GM10248 (cell line): Measurements from ENCODE around the gene LIG3.
"Not testable (repeated sequence)": the region's sequence is repeated elsewhere in the genome, so short reads cannot be mapped to it uniquely, and the experiment has no call there.

Experiments
- CTCF ChIA-PET: fragments of 300-600 bp; sonication (Branson Sonifier 250); formaldehyde crosslinking; extraction: SDS; loops from one replicate; lab custom pipeline; 2021; ENCODE audit warnings: antibody characterized with exemption; lab: Yijun Ruan, JAX
- POLR2A ChIA-PET: fragments of 350-650 bp; sonication (Branson Sonifier 250); formaldehyde crosslinking; extraction: SDS; loops from one replicate; lab custom pipeline; 2020; ENCODE audit warnings: antibody characterized with exemption; lab: Yijun Ruan, JAX
- DNase-seq: peaks from one replicate; pipeline ENCODE4 v3.0.0; 2012; ENCODE audit errors: extremely low spot score
- CTCF ChIP-seq: IDR thresholded peaks from 2 replicates; pipeline ENCODE4 v1.5.1; 2012; ENCODE audit warnings: mild to moderate bottlenecking, low read depth; ENCODE audit errors: extremely low read depth, missing control alignments, control extremely low read depth

The LIG3 gene

DNA sequence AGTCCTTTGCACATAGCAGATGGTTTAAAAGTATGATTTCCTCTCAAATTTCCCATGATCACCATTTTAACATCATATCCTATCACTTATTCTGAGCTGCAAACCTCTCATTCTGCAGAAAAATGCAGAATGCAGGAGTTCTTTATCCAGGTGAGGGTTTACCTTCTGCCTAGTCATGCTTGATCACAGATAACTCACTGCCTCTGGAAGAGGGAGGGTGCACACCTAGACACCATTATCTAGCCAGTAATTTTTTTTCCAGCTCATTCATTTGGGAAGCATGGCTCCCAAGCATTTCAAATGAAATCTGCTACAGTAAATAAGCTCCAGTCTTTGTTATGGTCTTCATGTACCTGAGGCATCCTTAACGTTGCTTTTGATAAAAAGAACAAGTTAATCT lies 45.2 kb downstream of the LIG3 start:
- no peak for TF ChIP-seq CTCF
- no peak for DNase-seq
- ChIA-PET CTCF (interaction anchor here (0.6 to 2.1 kb wide), 9 partner anchors 11 to 93 kb away, joined by 3 to 7 read pairs (median 4); no protein-coding TSS in a partner anchor), POLR2A (no interaction called here)

DNA sequence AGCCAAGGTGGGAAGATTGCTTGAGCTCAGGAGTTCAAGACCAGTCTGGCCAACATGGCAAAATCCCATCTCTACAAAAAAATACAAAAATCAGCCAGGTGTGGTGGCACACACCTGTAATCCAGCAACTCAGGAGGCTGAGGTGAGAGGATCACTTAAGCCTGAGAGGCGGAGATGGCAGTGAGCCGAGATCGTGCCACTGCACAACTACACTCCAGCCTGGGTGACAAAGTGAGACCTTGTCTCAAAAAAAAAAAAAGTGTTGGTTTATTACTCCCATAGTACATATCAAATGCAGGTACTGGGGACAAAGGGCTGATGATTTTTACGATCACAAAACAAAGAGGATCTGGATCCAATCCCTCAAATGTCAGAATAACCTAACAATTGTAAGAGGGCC lies 47.8 kb downstream of the LIG3 start:
- DNase-seq: not testable (repeated sequence)
- ChIA-PET POLR2A (interaction anchor here (0.7 kb wide), 1 partner anchor 38 kb away, joined by 4 read pairs; no protein-coding TSS in a partner anchor), CTCF (interaction anchor here (0.8 to 1.4 kb wide), 3 partner anchors 35 to 62 kb away, joined by 3 to 7 read pairs (median 3); partner anchors contain the start of gene RFFL)

GRCh38 chr17:35028531-35029262 lies 48.4 kb downstream of the LIG3 start:
- ChIA-PET CTCF (interaction anchor here (1.0 to 1.4 kb wide), 3 partner anchors 31 to 61 kb away, joined by 3 to 7 read pairs (median 3); no protein-coding TSS in a partner anchor), POLR2A (interaction anchor here (0.6 kb wide), 1 partner anchor 33 kb away, joined by 3 read pairs; no protein-coding TSS in a partner anchor)
- TF ChIP-seq CTCF: no peak
- peak; percentile 41 for DNase-seq

DNA sequence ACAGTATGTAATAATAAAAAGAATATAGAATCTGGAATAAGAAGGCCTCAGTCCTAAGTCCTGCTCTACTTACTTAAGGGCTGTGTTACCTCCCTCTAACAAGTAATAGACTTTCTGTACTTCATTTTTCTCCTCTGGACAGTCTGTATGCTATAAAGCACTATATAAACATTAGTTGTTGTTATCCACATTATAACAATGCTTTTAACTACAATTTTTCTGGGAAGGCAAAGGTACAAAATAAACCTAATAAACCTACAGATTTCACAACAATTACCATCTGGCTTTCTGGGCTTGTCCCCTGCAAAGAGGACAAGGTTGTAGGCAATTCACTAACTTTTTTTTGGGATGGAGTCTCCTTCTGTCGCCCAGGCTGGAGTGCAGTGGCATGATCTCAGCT lies 50.5 kb downstream of the LIG3 start:
- ChIA-PET CTCF (interaction anchor here (1.4 kb wide), 1 partner anchor 10 kb away, joined by 3 read pairs; no protein-coding TSS in a partner anchor), POLR2A (no interaction called here)
- TF ChIP-seq CTCF: no peak
- no peak for DNase-seq

DNA sequence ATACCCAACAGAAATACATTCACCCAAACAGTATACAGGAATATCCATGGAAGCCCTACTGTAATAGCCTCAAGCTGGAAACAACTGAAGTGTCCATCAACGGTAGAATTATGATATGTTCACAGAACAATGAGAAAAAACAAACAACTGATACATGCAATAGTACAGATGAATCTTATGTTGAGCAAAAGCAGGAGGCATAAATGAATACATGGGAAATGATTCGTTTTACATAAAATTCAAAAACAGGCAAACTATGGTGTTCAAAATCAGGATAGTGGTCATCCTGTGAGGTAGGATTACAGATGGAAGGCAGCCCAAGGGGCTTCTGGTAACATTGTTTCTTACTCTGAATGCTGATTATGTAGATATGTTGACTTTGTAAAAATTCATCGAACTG lies 58.1 kb downstream of the LIG3 start:
- no peak for DNase-seq
- no peak for TF ChIP-seq CTCF
- ChIA-PET CTCF (interaction anchor here (3.0 kb wide), 1 partner anchor 16 kb away, joined by 9 read pairs; no protein-coding TSS in a partner anchor), POLR2A (no interaction called here)

DNA sequence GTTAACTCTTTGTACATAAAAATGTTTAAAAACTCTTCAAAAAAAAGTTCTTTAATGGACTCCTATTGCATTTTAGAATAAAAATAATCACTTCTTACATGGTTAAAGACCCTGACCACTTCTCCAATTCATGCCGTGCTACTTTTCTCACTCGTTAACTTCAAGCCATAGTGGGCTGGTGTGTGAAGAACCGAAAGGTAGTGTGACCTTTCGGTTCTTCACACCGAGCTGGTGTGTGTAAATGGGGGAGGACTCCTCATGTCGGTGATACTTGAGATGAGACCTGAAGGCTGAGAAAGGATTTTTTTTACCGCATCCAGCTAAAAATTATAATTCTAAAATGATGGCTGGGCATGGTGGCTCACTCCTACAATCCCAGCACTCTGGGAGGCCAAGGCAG lies 61.1 kb downstream of the LIG3 start:
- ChIA-PET POLR2A (no interaction called here), CTCF (interaction anchor here (0.9 to 2.4 kb wide), 7 partner anchors 8 to 48 kb away, joined by 3 to 8 read pairs (median 4); no protein-coding TSS in a partner anchor)
- TF ChIP-seq CTCF: no peak
- DNase-seq: no peak

GRCh38 chr17:35044181-35044580 lies 63.9 kb downstream of the LIG3 start:
- no peak for TF ChIP-seq CTCF
- DNase-seq: no peak
- ChIA-PET POLR2A (no interaction called here), CTCF (interaction anchor here (1.3 to 1.6 kb wide), 2 partner anchors 28 to 44 kb away, joined by 3 to 4 read pairs; no protein-coding TSS in a partner anchor)

DNA sequence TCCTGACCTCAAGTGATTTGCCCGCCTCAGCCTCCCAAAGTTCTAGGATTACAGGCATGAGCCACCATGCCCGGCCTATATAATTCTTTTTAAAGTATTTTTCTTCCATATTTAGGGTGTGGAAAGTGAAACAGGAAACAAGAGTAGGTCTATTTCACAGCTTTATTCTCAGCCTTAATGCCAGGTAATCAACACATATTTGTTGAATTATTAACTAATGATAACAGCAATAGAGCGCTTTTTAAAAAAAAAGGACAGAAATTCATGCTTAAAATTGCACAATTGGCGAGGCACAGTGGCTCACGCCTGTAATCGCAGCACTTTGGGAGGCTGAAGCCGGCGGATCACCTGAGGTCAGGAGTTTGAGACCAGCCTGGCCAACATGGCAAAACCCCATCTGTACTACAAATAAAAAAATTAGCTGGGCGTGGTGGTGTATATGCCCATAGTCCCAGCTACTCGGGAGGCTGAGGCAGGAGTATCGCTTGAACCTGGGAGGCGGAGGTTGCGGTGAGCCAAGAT lies 65.2 kb downstream of the LIG3 start:
- CTCF ChIA-PET: interaction anchor here (1.3 to 1.9 kb wide), 2 partner anchors 13 to 46 kb away, joined by 3 to 5 read pairs; no protein-coding TSS in a partner anchor
- not testable (repeated sequence) for DNase-seq
- POLR2A ChIA-PET: interaction anchor here (0.6 kb wide), 1 partner anchor 18 kb away, joined by 6 read pairs; no protein-coding TSS in a partner anchor
